ENCODE results near the gene RPL21. TPM values are rescaled to one million over a fixed set of nuclear protein-coding genes. Genes with fewer than 3 reads are reported as not detected.

Gene RPL21
- total RNA-seq: 504 and 885 TPM in 2 replicates

DNA sequence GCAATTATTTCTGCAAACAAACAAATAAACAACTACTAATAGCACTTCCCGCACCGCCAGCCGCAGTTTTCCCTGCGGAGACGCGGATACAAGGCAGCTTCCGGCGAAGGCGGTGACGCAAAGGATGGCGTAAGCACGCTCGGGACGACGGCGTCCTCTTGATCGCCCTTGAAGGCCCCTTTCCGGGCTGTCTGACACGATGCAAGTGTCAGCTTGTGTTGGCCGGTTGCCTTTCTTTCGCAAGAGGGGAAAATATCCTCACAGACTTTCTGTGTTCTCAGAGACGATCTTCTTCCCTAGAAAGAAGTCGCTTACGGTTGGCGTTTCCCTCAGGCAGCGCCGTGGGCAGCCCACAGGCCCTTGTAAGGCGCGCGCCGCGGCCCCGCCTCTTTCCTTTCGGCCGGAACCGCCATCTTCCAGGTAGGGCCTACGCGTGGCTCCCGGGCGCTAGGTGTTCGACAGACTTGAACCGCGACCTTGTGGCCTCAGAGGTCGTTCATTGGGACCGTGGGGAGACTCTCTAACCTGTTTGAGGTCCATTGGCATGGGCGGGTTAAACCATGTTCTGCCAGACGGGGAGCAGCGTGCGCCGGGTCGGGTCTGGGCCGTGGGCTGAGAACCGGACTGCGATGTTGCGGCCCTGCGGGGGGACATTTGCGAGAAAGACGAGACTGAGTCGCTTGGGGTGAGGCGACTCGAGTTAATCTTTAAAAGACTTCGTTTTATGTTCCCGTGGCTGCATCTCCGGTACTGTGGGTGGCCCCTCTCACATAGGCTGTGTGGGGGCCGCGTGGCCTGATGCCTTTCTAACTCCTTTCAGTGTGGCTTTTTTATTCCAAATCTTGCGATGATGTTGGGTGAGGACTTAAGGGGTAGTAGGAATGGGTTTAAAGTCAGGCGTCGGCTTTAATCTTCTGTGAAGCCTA, at the start of gene RPL21:
Gene RPL21, plus strand, starts transcription at position 393 of the 926 bp plus-strand sequence. CDS start 2,219 bp downstream, outside the sequence.

DNA sequence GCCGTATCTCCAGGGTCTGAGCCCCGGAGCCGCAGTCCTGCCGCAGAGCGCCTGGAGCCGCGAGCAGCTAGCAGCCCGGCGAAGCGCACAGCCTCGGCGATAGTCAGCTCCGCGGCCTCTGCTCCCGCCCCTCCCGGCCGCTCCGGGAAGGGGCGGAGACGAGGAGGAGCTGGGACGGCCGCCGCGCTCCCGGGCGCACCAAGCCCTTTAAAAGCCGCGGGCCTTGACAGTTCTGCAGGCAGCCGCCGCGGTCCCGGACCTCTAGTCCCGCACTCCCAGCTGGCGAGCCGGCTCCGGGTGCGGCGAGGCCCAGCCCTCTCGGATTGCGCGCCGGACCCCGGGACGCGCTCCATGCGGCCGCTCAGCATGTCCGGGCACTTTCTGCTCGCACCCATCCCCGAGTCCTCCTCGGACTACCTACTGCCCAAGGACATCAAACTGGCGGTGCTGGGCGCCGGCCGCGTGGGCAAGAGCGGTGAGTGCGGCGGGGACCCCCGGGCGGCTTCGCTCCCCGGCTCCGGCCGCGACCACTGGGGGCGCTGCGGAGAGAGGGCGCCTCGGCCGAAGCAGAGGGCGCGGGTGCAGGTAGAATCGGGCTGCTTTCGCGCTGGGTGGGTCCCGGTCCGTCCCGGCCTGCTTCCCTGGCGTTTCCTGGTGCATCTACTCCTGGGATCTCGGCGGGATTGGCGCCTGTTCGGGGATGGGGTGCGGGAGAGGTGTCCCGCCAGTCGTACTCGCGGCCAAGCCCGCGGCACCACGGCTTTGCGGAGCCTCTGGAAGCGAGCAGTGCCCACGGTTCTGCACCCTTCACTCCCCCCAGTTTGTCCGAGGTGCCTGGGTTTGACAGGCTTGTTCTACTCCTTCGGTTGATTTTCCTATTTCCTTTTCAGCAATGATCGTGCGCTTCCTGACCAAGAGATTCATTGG, 19.5 kb downstream of the RPL21 start, which contains the start of gene RASL11A:
Gene RASL11A, plus strand, starts transcription at position 237 of the 927 bp plus-strand sequence. Its CDS starts 115 bp downstream, at position 352.

Other genes with a start within 250 kb of the RPL21 start
- 25.5 and 29.8 TPM in 2 replicates for gene USP12, start 79.7 kb upstream of the RPL21 start, total RNA-seq
- 55.6 and 58.8 TPM in 2 replicates for gene RASL11A, start 19.3 kb downstream of the RPL21 start, total RNA-seq
- gene GTF3A, start 173.1 kb downstream of the RPL21 start, total RNA-seq: 92.5 and 135 TPM in 2 replicates
- 70.8 and 77.7 TPM in 2 replicates for gene MTIF3, start 199.0 kb downstream of the RPL21 start, total RNA-seq